ENCODE results near the gene IGF2BP3.
"Not testable (repeated sequence)": the region's sequence is repeated elsewhere in the genome, so short reads cannot be mapped to it uniquely, and the experiment has no call there.

Gene IGF2BP3

DNA sequence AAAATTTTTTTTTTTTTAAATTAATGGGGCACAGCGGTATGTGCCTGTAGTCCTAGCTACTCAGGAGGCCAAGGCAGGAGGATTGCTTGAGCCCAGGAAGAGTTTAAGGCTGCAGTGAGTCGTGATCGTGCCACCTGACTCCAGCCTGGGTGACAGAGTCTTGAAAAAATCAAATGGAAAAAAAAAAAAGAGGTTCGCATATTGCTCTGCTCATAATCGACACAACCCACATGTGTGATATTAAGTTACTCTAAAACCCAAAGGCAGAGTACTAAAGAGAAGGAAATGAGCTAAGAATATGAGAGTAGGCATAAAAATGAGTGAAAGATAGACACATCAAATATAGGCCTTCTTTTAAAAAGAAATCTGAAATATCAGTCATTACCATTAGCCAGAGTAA lies 66.3 kb downstream of the IGF2BP3 start:
- Histone ChIP-seq H3K4me2 (no peak overlapping the region), H3K79me2 (ENCODE audit: insufficient read depth, low read depth) (peaks cover 60% of the 10 kb centered on the region; the same call in 1 of the 2 replicates), H3K9ac (no peak overlapping the region), H3K27ac (no peak overlapping the region), H3K4me1 (ENCODE audit: low read depth, poor library complexity, severe bottlenecking) (peaks cover 6% of the 10 kb centered on the region), H3K36me3 (ENCODE audit: insufficient read depth) (peaks cover 13% of the 10 kb centered on the region), H3K27me3 (ENCODE audit: insufficient read depth, low read depth) (no peaks in the 10 kb centered on the region), H4K20me1 (ENCODE audit: insufficient read depth) (no peaks in the 10 kb centered on the region; the same call in 1 of the 2 replicates), H3K4me3 (IDR thresholded peaks at IDR 0.05; ENCODE audit: insufficient read depth, low read depth, low read length) (no peak overlapping the region), H2AFZ (ENCODE audit: low read depth) (no peak overlapping the region)
- no peak for TF ChIP-seq CTCF (conservative IDR thresholded peaks at IDR 0.05; ENCODE audit: low read depth, low read length)

DNA sequence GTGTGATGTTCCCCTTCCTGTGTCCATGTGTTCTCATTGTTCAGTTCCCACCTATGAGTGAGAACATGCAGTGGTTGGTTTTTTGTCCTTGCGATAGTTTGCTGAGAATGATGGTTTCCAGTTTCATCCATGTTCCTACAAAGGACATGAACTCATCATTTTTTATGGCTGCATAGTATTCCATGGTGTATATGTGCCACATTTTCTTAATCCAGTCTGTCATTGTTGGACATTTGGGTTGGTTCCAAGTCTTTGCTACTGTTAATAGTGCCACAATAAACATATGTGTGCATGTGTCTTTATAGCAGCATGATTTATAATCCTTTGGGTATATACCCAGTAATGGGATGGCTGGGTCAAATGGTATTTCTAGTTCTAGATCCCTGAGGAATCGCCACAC lies 72.2 kb downstream of the IGF2BP3 start:
- not testable (repeated sequence) for H3K27ac ChIP-seq; H4K20me1 ChIP-seq (ENCODE audit: insufficient read depth); H2AFZ ChIP-seq (ENCODE audit: low read depth); H3K4me3 ChIP-seq (IDR thresholded peaks at IDR 0.05; ENCODE audit: insufficient read depth, low read depth, low read length); H3K9ac ChIP-seq; H3K4me1 ChIP-seq (ENCODE audit: low read depth, poor library complexity, severe bottlenecking); H3K27me3 ChIP-seq (ENCODE audit: insufficient read depth, low read depth); H3K4me2 ChIP-seq; H3K36me3 ChIP-seq (ENCODE audit: insufficient read depth)
- peaks cover 18% of the 10 kb centered on the region; the same call in 1 of the 2 replicates for H3K79me2 ChIP-seq (ENCODE audit: insufficient read depth, low read depth)

DNA sequence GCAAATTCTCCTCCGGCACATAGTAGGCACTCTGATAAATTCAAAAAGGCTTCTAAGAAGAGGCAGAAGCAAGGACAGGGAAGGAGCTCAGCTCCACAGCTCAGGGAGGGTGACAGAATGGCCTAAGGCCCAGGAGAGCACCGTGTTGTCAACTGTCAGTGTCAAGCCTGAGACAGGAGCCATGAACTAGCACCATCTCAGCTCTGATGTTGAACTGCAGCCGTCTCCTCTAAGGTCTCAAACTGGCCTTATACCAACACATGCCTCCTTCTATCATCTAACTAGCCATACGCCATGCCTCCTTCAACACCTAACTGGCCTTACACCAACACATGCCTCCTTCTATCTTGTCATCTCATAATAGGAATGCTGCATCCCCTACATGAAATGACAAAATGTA lies 73.0 kb downstream of the IGF2BP3 start:
- Histone ChIP-seq H3K4me3 (IDR thresholded peaks at IDR 0.05; ENCODE audit: insufficient read depth, low read depth, low read length) (no peak overlapping the region), H3K36me3 (ENCODE audit: insufficient read depth) (no peaks in the 10 kb centered on the region; the same call in 1 of the 2 replicates), H3K79me2 (ENCODE audit: insufficient read depth, low read depth) (peaks cover 17% of the 10 kb centered on the region; the same call in 1 of the 2 replicates), H3K4me1 (ENCODE audit: low read depth, poor library complexity, severe bottlenecking) (peaks cover 13% of the 10 kb centered on the region), H3K27me3 (ENCODE audit: insufficient read depth, low read depth) (no peaks in the 10 kb centered on the region), H3K9ac (no peak overlapping the region), H4K20me1 (ENCODE audit: insufficient read depth) (no peaks in the 10 kb centered on the region), H3K27ac (no peak overlapping the region), H2AFZ (ENCODE audit: low read depth) (no peak overlapping the region), H3K4me2 (no peak overlapping the region)
- TF ChIP-seq CTCF (conservative IDR thresholded peaks at IDR 0.05; ENCODE audit: low read depth, low read length), result no peak

- Histone ChIP-seq H3K27ac (no peak overlapping the region), H4K20me1 (ENCODE audit: insufficient read depth) (no peaks in the 10 kb centered on the region), H3K4me1 (ENCODE audit: low read depth, poor library complexity, severe bottlenecking) (peaks cover 21% of the 10 kb centered on the region), H3K79me2 (ENCODE audit: insufficient read depth, low read depth) (peaks cover 13% of the 10 kb centered on the region; the same call in 1 of the 2 replicates), H3K4me3 (IDR thresholded peaks at IDR 0.05; ENCODE audit: insufficient read depth, low read depth, low read length) (no peak overlapping the region), H3K27me3 (ENCODE audit: insufficient read depth, low read depth) (no peaks in the 10 kb centered on the region), H3K4me2 (no peak overlapping the region), H3K9ac (no peak overlapping the region), H3K36me3 (ENCODE audit: insufficient read depth) (no peaks in the 10 kb centered on the region; the same call in 1 of the 2 replicates), H2AFZ (ENCODE audit: low read depth) (no peak overlapping the region)
- no peak for TF ChIP-seq CTCF (conservative IDR thresholded peaks at IDR 0.05; ENCODE audit: low read depth, low read length)
Observed at GRCh38 chr7:23396222-23397015, 73.9 kb downstream of the IGF2BP3 start.

Data from KMS-11 (cell line).